RCC 7860 (cell line): Measurements from ENCODE around the gene FOXO3.

Experiments used
- DNase-seq: peaks from one replicate; pipeline ENCODE4 v3.0.0-alpha.2; 2015; ENCODE audit warnings: low spot score
- FAIRE-seq: peaks from 2 replicates; lab custom pipeline; 2012; peaks lifted over from hg19 to GRCh38; lab: Jason Lieb, UNC

The FOXO3 gene

DNA sequence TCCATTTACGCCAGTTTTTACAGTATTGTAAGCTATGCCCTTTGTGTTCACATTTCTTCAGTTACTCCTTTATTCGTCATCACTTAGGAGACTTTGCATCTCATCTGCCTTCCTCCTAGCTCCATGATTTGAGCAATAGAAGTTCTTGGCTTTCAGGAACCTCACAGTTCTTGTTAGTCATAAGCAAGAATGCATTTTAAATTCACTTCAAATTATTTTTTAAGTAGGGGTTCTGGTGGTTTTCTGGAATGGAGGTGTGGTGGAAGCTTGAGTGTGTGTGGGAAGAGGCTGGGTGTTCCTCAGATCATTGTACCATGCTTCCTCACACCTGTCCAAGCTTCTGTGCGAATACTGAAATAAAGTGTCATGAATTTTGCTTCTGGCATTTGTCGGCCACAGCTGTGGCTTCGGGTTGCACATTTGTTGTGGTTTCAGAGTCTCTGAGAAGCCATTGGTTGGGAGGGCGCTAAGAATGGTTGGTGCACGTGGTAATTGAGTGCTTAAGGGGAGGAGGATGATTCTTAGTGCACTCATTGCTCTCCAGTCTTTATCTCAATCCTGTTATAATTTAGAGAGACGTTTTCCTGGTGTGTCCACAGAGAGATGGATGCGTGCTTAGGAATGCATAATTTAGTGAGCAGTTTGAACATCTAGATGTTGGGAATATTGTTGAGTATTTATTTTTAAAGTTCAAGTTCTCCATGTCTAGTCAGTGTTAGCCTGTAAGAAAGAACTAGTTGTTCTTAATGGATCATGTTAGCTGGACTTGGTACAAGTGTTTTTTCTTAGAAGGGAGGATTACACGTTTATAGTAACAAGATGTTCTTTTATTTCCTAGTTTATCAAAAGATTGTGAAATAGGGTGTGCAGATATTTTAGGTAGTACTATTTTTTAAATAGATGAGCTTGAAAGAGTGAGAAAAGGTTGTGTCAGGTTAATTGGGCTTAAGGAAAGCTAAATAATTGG is 31.9 kb downstream of the FOXO3 start:
- peak; percentile 62 for DNase-seq
- peak; percentile 78 for FAIRE-seq

DNA sequence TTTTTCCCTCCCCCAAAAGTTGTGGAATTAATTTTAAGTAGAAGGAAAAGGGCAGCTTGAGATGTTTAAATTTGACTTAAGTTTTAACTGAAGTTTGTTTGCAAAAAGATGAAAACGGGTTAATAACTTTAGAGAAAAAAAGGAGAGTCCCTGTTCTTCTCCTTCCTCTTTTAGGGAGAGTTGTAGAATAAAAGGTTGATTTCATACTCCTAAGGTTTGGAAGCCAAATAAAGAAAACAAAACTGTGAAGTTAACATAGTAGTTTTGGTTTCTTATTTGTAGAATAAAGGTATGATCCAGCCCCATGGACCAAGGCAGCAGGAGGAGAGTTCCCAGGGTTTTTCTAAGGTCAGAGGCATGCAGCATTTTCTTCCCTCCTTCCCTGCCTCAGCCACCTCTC is 33.4 kb downstream of the FOXO3 start:
- no peak for DNase-seq
- no peak for FAIRE-seq

DNA sequence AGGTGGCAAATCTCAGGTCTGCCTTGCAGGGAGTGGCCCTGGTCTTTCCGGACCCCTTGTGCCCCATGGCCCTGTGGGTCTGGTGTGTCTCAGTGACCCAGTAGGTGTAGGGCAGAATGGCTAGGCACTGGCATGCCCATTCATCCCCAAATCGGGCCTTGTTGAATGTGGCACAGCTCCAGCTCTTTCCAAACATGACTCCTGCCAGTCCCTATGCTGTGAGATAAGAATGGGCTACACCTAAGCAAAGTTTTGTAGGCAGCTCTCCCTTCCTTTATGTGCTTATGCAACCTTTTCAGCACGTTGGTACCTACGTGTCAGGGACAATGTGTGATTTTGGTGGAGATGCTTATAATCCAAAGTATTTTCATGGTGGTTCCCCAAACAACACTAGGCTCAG is 33.9 kb downstream of the FOXO3 start:
- no peak for DNase-seq
- FAIRE-seq, result no peak

DNA sequence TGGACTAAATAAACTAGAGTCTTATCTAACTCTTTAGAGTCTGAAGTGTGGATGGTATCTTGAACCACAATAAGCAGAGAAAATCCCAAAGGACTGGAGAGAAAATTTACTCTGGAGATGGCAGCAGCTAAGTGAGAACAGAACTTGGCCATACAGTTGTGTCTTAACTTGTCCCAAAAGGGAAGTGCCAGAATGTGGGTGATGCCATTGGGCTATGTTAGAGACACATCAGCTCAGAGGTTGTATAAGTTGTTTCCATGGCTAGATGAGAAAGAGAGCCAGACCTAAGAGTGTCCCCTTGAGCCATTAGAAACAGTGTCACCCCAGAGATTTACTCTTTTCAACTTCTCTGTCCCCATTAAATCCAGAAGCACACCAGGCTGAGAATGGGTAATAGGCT is 36.2 kb downstream of the FOXO3 start:
- DNase-seq, result no peak
- no peak for FAIRE-seq

DNA sequence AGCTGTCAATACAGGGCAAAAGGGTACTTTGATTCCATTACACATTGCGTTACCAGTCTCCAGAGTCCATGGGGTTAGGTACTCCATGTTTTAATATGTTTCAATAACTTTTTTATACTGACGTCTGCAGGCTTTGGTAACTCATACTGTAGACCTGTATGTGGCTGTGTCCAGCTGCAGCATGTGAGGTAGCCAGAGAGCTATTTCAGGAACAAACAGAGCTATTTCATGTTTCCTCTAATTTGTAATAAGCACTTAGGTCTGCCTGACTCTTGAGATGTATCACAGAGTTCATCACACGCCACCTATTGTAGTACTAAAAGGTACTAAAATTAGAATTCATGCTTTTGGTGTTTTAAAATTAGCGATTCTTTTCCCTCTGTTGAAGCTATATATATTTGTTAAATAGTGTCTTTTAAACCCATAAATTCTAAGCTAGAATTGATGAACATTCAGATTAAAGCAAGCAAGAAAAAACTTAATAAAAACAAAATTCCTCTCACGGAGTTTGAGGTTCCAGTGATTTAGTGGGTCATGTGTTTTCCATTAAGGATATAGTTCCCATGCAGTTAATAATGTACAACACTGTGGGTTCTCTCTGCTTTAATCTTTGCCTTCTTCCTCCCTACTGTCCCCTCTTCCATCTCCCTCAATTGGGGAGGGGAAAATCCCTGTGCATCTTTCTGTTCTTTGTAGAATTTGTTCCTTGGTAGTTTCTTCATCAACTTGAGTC is 37.0 kb downstream of the FOXO3 start:
- FAIRE-seq, result no peak

DNA sequence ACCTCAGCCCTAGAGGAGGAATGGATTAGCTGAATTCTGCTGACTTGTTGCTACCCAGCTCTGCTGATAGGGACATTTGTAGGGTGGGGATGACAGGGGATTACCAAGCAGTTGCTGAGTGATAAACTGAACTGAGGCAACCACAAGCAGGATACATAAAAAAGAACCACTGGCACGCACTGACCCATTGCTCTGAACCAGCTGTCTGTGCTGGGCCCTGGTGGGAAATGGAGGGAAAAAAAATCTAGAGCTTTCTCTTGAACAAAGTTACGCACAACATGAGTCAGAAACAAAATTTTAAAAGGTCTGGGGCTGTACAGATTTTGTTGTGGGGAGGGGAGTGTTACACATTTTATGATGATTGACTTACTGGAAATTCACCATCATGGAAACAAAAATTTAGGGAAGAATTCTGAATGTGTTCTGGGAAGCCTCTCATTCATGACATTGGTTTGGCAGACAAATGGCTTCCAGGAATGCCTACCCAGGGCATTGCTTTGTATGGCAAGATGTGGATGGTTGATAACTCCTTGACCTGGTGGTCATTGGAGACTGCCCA is 37.7 kb downstream of the FOXO3 start:
- DNase-seq (peak; percentile 67), FAIRE-seq (peak; percentile 77)

More for the DNA sequence above, 37.0 kb downstream of the FOXO3 start:
- no peak for DNase-seq

DNA sequence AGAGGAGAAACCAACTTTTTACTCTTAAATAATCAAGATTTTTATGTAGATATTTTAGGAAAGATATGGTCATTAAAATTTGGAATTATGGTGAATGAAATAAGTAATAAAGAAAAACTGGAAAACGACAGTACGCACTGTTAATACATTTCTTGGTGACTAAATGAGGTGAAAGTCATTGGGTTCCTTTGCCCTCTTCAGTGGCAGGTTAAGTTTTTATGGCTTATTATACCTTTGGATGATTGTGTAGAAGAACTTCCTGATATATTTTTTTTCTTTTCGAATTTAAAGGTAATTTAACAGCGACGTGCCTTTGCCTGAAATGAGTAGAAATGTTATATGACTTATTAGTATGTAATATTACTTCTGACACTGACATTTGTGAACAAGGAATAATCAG is 43.4 kb downstream of the FOXO3 start:
- FAIRE-seq, result no peak

DNA sequence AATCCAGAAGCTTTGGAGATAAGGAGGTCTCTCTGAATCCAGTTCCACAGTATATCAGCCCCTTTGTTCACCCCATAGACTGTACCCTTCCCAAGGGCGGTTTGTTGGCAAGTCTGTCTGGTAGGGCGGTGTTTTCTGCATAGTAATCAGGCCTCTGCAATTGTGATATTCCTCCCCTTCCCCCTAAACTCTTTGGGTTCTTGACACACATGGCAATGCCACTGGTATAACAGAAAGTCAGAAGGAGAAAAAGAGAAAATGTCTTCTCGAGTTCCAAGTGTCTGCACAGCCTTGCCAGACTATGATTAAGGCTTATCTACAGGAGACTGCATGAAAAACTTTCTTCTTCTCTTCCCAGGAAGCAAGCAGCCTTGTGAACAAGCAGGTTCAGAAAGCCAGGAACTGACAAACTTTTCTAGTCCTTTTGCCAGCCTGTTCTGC is 45.6 kb downstream of the FOXO3 start:
- DNase-seq (no peak), FAIRE-seq (no peak)

More for the DNA sequence above, 43.4 kb downstream of the FOXO3 start:
- no peak for DNase-seq

DNA sequence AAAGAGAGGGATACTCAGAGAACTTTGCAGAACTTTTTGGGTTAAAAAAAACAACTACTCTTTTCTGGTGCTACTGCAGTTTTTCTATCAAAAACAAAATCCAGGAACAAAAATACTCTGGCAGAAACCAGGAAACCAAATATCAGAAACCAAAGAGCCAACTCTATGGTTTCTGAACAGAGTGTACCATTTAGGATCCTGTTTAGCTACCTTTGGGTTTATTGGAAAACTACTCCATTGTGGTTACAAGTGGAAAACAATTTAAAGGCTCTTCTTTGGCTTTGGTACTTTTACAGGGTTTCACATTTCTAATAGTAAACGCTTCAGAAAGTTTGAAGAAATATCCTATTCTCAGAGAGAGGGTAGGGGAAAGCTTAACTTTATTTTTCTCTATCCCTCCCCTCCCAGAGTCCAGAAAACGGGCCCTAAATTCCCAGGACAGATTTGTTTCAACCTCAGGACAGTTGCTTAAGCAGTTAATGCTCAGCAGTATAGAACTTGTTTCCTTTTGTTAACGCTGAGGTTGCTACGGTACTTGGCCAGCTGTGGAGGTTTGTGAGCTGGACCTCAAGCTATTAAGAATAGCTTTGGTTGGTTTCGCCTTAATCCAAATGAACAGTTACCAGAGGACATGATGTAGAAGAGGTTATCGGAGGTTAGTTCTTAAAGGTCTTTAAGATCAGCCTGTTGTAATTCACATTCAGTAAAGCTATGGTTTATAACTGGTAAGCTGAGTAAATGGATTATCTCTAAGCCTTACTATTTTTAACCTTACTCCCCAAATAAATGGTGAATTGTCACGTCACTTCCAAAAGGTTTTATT is 47.9 kb downstream of the FOXO3 start:
- no peak for FAIRE-seq
- peak; percentile 52 for DNase-seq

DNA sequence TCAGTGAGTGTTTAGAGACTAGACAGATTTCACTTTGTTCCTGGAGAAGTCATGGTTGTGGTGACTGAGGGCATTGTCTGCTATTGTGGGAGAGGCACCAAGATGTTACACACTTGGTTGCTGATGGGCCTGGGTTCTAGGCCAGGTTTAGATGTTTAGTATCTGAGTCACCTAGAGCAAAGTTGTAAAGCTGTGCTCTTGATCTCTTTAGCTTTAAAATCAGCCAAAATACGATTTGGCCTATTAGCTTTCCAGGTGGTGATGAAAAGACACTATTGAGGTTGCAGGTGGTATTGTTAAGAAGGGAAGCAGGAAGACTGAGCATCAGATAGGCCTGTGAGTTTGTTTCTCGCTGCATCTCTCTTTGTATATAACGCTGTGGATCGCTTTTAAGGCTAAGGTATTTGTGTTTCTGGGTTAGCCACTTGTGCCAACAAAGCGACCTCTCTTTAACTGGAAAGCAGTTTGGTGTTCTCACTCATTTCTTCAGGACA is 48.6 kb downstream of the FOXO3 start:
- FAIRE-seq (peak; percentile 95), DNase-seq (peak; percentile 70)

DNA sequence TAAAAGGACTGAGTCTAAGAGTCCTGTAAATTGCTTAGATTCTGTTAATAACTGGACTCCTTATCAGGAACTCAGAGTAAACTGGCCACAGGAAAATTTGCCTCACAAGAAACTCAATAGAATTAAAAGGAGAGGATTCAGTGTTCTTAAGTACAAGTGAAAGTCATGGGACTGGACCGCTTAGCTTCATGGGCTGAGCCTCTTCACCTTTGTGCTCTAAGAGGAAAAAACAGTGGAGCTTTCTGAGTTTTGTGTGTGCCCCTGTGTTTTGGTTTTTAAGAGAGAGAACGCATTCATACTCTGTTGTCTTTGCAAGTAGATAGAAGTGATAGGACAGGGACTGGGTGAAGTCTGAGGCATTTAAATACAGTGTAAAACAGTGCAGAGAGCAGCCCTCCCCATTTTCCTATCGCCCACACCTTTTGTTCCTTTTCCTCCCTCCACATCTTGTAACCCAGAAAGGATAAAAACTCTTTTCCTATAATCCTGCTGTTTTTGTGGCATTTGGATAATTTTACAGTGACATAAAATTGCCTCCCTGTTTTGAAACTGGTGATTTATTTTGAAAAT is 49.6 kb downstream of the FOXO3 start:
- FAIRE-seq (no peak), DNase-seq (no peak)

DNA sequence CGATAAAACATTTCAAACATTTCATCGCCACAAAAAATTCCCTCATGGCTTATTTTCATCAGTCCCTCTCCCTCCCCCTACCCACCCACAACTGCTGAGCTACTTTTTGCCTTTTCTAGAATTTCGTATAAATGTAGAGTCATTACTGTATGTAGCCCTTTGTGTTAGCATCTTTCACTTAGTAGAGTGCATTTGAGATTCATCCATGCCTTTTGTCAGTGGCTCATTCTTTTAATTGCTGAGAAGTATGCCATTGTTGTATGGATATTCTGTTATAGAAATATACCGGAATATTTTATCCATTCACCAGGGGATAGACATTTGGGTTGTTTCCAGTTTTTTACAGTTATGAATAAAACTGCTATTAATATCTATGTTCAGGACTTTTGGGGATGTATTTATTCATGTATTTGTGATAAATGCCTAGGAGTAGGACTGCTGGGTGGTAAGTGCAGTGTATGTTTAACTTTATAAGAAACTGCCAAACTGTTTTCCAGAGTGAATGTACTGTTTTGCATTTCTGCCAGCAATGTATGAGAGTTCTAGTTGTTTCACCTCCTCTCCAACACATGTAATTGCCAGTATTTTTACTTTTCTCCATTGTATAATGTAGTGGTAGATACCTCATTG is 50.4 kb downstream of the FOXO3 start:
- FAIRE-seq, result no peak
- no peak for DNase-seq

DNA sequence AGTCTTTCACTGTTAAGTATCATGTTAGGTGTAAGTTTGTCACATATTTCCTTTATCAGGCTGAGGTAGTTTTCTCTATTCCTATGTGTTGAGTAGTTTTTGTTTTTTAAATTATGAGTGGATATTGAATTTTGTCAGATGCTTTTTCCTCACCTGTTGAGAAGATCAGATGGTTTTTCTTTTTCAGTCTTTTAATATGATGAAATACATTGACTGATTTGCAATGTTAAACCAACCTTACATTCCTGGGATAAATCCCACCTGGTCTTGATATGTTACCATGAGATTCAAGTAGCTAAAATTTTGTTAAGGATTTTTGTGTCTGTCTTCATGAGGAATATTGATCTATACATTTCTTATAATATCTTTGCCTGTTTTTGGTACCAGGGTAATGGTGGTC is 52.1 kb downstream of the FOXO3 start:
- DNase-seq, result no peak
- FAIRE-seq, result no peak

DNA sequence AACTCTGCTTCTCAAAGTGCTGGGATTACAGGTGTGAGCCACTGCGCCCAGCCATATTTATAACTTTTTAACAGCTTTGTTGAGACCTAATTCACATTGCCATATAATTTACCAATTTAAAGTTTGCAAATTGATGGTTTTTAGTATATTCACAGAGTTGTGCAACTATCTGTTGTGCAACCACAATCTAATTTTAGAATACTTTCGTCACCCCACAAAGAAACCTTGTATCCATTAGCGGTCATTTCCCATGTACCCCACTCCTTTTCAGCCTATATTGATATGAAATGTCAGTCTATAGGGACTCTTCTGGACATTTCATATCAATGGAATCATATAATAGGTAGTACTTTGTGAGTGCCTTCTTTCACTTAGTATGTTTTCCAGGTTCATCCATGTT is 55.8 kb downstream of the FOXO3 start:
- no peak for FAIRE-seq
- DNase-seq, result no peak

DNA sequence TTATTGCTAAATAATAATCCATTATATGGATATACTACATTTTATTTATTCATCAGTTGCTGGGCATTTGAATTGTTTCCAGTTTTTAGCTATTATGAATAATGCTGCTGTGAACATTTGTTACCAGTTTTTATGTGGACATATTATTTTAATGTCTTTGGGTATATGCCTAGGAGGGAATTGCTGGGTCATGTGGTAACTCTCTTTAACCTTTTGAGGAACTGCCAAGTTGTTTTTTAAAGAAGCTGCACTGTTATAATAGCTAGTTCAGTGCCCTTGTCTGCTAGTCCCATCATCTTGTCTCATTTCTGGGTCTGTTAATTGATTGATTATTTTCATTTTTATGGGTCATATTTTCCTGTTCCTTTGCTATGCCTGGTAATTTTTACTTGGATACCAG is 56.3 kb downstream of the FOXO3 start:
- no peak for DNase-seq
- no peak for FAIRE-seq

DNA sequence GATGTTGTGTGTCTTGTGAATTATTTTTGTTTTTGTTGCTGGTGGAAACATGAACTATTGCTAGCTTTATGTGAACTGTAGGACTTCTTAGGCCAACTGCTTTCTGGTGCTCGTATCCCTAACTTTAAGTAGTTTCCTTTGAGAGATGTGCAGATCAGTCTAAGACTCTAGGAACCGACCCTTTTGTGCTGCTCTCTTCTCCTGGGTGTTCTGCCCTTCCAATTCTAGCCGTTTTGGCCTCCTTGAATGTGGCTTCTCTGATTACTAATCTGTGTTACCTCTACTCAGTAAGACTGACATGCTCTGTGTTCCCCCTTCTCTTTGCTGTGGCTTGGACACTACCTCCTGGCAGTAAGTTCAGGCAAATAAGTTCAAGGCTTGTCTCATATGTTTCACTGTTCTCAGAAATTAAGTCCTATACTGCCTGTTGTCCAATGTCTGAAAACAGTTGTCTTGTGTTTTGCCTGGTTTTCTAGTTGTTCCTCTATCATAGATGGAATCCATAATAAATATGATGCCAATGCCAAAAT is 58.0 kb downstream of the FOXO3 start:
- DNase-seq (no peak), FAIRE-seq (no peak)

DNA sequence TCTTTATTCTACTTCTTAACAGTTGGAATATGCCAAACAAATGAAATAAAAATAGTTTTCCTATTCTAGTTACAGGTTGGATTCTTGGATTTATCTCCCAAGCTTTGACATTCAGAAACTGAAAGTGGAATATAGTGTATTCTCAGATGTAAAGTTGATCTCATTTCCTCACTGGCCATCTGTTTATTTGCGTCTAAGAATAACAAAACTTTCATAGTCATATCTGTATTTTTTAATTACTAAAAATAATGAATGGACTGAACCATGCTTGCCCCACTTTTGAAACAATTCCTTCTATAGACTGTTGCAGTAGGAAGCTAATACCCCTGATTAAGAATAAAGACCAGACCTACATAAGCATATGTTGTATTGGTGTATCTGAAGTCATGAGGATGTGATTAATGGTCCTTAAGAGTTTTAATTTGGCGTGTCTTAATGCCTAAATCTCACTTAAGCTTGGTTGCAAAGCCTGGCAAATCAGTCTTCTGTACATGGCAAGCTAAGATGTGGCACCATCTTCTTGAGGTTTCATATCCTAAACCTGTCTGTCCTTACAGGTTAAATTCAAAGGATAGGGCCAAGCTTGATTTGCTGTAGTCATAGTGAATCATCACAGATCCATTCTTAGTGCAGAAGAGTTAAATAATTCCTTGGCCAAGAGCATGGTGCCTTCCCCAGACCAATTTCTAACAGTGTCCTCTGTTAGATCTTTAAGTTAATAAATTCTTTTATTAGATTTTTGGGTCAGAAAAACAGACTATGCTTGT is 58.9 kb downstream of the FOXO3 start:
- peak; percentile 27 for DNase-seq
- no peak for FAIRE-seq

DNA sequence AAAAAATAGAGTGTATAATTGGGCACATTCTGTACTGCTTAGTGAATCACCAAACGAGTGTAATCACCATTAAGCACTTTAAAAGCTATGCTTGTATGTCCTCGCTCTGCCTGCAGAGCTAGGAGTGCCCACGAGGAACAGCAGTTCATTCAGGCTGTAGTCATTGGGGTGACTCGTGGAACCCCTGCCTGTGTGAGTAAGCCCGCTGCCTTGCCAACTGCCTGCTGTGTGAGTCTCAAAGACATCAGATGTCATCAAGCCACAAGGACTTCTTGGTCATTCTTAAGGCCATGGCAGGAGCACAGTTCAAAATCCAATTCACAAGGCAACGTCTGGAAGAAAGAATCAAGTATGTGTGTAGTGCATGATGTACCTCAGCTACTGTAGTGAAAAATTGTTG is 60.4 kb downstream of the FOXO3 start:
- peak; percentile 58 for FAIRE-seq

More for the DNA sequence above, 60.4 kb downstream of the FOXO3 start:
- peak; percentile 79 for DNase-seq
